Right lobe of liver (tissue), 4 donors: Measurements from ENCODE around the gene PBX4.

Experiments used
- POLR2A ChIP-seq: fragments of 450-650 bp; IDR thresholded peaks from one replicate; pipeline ENCODE4 v1.6.1; 2017; ENCODE audit warnings: antibody characterized with exemption, mild to moderate bottlenecking
- TF ChIP-seq, protein P1 (sequence below), 4 donors: fragments of 200-600 bp in 3 of 4; fragments of 450-650 bp in 1 of 4; IDR thresholded peaks; one replicate each; pipeline versions ENCODE4 v1.5.1 to v1.8.0; 2016 to 2022; ENCODE audit warnings: antibody characterized with exemption in 4 of 4, mild to moderate bottlenecking in 2 of 4
- donor health status: DM: no; HTN: no; CAD: no.
- donor health status: DM: no; HTN: no; CAD: no.
- donor health status: DM: no; HTN: yes; CAD: no.

DNA sequence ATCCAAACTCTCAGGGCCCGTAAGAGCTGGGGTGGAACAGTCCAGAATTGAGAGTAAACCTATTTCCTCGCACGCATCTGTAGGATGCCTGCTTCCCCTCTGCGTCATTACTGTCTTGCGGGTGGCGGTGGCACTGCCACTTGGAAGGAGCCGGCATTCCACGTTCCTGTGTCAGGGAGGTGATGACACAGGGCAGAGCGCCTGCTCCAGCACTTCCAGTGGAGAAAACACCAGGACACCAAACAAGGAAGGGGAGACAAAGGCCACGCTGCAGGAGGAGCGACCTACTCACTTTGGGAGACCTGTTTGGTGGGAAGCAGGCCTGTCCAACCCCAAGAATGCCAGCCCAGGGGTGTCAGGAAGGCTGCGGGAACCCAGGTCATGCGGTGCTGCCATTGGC lies 37.1 kb downstream of the PBX4 start:
- TF ChIP-seq, protein P1, sequence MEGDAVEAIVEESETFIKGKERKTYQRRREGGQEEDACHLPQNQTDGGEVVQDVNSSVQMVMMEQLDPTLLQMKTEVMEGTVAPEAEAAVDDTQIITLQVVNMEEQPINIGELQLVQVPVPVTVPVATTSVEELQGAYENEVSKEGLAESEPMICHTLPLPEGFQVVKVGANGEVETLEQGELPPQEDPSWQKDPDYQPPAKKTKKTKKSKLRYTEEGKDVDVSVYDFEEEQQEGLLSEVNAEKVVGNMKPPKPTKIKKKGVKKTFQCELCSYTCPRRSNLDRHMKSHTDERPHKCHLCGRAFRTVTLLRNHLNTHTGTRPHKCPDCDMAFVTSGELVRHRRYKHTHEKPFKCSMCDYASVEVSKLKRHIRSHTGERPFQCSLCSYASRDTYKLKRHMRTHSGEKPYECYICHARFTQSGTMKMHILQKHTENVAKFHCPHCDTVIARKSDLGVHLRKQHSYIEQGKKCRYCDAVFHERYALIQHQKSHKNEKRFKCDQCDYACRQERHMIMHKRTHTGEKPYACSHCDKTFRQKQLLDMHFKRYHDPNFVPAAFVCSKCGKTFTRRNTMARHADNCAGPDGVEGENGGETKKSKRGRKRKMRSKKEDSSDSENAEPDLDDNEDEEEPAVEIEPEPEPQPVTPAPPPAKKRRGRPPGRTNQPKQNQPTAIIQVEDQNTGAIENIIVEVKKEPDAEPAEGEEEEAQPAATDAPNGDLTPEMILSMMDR (IDR thresholded peaks at IDR 0.05), result no peak
- TF ChIP-seq POLR2A, result no peak
